SU-DHL-6 (cell line): ENCODE measurements around the gene FUCA2.

Source experiments
- CTCF ChIP-seq: fragments of 200-600 bp; sonication (generic); IDR thresholded peaks from one replicate; pipeline ENCODE4 v1.5.1; 2017; ENCODE audit warnings: antibody characterized with exemption, mild to moderate bottlenecking, low read length, moderate library complexity; ENCODE audit not compliant: insufficient read depth, poor library complexity, severe bottlenecking
- EZH2phosphoT487 ChIP-seq: fragments of 200-600 bp; sonication (generic), shearing (Covaris generic); conservative IDR thresholded peaks from 2 replicates; pipeline ENCODE4 v1.6.1; 2018; ENCODE audit warnings: mild to moderate bottlenecking, antibody characterized with exemption, low read length, moderate library complexity, mixed read lengths

- no peak for TF ChIP-seq CTCF
- TF ChIP-seq EZH2phosphoT487 = no peak
These were observed 45.0 kb upstream of the FUCA2 start for GRCh38 chr6:143556529-143556928.
